HG03460 (cell line): ENCODE data around the gene COL1A2.

Source experiments
- ATAC-seq: cut with Tn5 transposase; IDR thresholded peaks from one replicate; pipeline ENCODE4 v1.9.1; 2021; ENCODE audit not compliant: unreplicated experiment

The COL1A2 gene

DNA sequence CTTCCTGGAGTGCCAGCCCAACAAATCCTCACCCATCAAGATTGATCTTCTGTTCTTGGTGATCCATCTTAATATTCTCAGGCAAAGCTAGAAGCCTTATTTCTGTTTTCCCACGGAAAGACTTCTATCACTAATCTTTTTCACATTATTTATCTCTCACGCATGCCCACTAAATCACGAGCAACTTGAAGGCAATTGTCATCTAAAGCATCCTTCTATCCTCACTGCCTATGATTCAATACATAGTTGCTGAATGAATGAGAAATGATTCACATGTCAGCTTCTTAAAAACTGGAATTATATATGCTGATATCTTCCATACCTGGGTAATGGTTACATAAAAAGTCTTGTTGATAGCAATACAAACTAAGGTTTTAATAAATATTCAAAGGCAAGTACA, 12.6 kb upstream of the COL1A2 start:
- no peak for ATAC-seq

DNA sequence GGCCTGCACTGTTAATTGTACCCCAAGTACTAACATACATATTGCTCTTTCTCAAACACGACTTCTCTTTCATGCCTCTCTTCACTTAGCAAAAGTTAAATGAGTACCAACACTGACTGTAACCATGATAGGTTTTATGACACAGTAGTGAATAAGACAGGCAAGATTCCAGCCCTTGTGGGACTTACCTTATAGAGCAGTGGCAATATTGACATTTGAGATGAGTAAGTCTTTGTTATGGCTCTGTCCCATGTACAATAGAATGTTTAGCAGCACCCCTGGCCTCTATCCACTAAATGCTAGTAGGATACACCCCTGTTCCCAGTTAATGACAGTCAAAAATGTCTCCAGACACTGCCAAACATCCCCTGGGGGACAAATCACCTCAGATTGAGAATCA, 11.9 kb upstream of the COL1A2 start:
- ATAC-seq = no peak

GRCh38 chr7:94384315-94384714, 10.4 kb upstream of the COL1A2 start:
- no peak for ATAC-seq

DNA sequence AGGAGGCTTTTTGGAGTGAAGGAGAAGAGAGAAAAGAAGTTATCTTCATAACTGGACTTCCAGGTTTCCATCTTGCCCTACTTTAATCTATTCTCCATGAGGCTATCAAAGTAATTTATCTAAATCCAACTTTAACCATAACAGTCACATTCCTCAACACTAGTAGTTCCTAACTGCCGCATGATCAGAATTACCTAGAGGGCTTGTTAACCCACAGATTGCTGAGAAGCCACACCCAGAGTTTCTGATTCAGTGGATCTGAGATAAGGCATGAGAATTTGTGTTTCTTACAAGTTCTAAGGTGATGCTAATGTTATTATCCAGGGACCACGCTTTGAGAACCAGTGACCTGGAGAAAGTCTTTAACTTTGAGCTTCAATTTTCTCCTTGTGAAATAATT, 8.3 kb upstream of the COL1A2 start:
- no peak for ATAC-seq

DNA sequence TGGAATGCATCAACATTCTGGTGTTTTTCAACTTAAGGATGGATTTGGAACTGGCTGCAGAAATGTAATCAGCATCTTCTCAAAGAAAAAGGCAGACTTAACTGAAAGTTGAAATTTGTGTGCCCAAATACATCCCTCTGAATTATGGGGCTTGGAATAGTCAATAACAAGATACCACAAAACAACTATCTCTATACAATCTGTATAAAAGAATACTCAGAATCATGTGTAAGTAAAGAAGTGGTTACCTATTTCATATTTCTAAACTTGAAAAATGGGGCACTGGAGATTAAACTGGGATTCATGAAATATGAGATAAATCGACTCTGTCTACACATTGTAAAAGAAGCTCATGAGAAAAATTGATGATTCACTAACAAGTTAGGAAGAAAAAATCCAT, 6.2 kb upstream of the COL1A2 start:
- no peak for ATAC-seq

GRCh38 chr7:94389381-94389780, 5.3 kb upstream of the COL1A2 start:
- no peak for ATAC-seq

DNA sequence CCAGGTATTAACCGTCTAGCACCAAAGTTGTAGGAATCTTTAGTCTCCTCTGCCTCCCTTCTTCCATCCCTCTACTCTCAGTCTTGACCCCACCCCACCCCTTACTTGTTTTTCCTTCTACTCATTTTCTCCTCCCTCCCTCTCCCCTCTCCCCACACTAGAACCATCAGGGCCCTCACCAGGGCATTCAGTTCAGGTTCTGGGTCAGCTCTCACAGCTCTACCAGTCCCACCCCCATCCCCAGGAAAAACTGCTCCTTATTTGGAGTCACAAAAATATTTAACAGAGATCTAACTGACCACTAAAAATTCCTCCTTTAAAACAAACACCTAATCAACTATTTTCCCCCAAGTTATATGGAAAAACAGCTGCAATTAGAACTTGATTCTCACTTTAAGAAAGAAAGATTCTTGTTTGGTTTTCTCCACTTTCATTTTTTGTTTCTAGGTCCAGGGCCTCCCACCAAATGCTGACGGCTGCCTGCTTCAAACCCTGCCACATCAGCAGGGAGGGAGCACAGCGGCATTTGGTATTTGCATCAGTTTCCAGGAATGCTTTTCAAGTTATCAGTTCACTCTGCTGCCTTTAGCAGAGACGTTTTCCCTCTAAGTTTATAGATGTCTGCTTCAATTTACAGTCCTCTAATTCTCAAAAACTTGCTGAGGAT, 2.8 kb upstream of the COL1A2 start:
- no peak for ATAC-seq

GRCh38 chr7:94392393-94392786, 2.3 kb upstream of the COL1A2 start:
- ATAC-seq = no peak

DNA sequence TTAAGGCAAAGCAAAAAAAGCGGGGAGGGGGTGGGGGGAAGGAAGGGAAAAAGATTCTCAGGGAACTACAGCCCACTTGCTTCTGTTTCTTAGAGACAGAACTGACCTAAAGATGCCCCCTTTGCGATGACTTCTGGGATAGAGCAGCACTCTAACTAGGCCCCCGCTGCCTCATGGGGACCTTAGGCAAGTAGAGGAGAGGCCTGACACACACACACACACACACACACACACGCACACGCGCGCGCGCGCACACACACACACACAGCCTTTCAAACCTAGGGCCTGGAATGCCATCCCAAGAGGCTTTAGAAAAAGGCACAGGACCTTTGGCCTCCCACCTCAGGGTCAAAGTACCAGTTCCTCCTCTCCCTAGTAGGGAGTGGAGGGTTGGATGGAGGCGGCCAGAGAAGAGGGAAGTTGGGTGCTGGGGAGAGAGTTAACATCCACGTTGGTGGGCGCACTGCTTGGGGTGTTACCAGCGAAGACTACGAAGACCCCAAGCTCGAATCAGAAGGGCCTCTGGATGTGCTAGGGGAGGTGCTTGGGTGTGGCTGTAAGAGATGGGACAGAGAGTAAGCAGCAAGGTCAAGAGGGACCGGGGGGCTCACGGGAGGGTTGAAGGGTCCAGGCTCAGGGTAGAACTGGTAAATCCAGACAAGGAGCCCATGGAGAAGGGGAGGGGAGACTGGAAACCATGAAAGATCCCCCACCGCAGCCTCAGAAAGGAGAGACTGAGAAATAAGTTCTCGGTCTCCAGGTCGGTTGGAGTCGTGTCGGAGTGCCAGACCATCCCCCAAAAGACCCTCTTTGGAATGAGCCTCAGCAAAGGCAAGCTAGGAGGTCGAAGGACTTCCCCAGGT, 1.2 kb upstream of the COL1A2 start:
- ATAC-seq = no peak

DNA sequence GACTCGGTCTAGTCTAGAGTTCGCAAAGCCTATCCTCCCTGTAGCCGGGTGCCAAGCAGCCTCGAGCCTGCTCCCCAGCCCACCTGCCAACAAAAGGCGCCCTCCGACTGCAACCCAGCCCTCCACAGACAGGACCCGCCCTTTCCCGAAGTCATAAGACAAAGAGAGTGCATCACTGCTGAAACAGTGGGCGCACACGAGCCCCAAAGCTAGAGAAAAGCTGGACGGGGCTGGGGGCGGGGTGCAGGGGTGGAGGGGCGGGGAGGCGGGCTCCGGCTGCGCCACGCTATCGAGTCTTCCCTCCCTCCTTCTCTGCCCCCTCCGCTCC, 622 bp upstream of the COL1A2 start:
- ATAC-seq = no peak

GRCh38 chr7:94395141-94396036, 694 bp downstream of the COL1A2 start:
- ATAC-seq = peak; percentile 94

DNA sequence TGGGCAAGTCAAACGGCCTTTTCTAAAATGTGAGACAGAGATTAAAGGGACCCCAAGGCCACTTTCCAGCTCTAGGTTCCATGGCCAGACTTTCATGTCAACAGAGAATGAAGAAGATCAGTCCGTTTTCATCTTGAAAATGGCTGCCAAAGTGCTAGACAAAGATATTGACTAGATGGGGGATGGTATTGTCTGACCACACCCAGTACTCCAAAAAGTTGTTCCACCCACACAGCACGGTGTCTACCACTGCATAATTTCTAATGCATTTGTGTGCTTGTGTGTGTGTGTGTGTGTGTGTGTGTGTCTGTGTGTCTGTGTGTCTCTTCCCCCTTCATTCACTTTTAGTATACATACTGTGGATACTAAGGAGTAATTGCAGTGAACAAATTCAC, 1.3 kb downstream of the COL1A2 start:
- no peak for ATAC-seq

DNA sequence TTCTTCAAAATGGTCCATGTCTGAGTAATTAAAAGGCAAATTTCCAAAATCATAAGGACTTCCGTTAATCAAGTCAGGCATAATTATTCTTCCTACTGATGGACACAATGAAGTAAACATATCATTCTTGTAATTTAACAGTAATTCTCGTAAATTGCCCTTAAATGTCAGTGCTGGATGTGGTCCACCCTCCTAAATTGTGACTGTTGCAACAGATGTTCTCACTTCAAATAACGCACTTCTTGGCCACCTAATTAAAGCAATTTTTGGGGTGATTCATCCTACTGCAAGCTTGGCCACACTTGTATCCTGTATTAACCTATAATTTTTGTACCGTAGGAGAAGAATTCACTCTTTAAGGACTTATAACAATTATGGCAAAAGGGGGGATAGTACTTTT, 1.9 kb downstream of the COL1A2 start:
- ATAC-seq = no peak

- no peak for ATAC-seq
Observed at GRCh38 chr7:94397722-94398121, 3.0 kb downstream of the COL1A2 start.

- no peak for ATAC-seq
Observed at GRCh38 chr7:94398841-94399240, 4.1 kb downstream of the COL1A2 start.

DNA sequence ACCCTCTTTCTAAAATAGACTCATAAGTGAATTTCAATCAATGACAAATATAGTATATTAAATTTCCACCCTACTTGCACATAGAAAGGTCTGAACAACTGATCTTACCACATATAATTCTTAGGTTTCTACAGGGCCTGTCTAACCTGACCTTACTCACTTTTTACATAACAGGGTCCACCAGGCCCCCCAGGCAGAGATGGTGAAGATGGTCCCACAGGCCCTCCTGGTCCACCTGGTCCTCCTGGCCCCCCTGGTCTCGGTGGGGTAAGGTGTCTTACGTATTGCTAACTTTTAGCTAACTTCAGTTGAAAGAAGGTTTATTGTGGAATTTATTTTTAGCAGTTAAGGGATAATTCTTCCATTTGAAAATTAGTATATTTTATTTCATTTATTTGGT, 5.3 kb downstream of the COL1A2 start:
- ATAC-seq = no peak

GRCh38 chr7:94400643-94401427, 6.1 kb downstream of the COL1A2 start:
- ATAC-seq = no peak

DNA sequence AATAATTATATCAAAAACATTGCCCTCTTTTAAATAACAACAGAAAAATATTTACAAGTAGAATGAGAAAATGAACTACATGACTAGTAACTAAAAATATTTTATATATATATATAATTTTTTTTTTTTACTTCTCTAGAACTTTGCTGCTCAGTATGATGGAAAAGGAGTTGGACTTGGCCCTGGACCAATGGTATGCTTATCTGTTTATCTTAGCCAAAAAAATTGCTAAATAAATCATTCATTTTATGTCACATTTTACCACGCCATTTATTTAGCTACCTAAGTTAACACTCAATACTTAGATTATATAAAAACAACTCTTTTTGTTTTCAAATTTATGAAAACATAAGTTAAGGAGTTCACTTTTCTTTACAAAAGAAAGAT, 6.7 kb downstream of the COL1A2 start:
- no peak for ATAC-seq

- ATAC-seq = no peak
Observed at GRCh38 chr7:94403546-94403945, 8.9 kb downstream of the COL1A2 start.

DNA sequence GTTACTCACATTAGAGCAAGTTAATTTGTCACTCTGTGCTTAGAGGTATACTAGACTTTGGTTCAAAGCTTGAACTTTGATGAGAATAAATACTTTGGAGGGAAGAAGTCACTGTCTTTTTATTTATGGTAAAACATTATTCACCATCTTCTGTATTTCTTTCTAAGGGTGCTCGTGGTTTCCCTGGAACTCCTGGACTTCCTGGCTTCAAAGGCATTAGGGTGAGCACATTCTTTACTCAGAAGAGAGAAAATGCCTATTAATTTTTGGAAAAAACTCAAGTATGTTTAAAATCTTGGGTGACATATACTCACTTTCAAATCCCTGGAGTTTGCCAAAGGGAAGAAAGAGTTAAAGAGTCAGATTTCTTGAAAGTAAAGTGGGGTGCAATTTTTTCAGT, 10.8 kb downstream of the COL1A2 start:
- no peak for ATAC-seq

DNA sequence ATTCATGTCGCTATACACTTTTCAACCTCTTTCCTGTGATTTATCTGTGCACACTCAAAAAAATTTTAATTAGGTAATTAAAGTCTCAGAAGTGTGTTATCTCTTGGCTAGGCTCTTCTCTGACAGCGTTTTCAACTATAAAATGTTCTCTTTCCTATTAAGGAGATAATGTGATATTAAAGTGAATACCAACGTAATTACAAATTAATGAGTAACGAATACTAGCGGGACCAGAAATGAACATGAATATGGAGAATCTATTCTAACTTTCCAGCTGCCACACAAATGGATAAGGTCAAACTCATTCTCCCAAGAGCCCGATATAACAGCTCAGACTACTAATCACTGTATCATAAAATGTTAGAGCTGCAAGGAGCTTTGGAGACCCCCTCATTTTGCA, 12.0 kb downstream of the COL1A2 start:
- ATAC-seq = no peak
